ENCODE data around the gene ABCD4. TPM values are rescaled to one million over a fixed set of nuclear protein-coding genes. Genes with fewer than 3 reads are reported as not detected.

The ABCD4 gene
- total and polyA plus RNA-seq, 2 experiments from 2014 or later = 24.1 to 26.3 TPM

DNA sequence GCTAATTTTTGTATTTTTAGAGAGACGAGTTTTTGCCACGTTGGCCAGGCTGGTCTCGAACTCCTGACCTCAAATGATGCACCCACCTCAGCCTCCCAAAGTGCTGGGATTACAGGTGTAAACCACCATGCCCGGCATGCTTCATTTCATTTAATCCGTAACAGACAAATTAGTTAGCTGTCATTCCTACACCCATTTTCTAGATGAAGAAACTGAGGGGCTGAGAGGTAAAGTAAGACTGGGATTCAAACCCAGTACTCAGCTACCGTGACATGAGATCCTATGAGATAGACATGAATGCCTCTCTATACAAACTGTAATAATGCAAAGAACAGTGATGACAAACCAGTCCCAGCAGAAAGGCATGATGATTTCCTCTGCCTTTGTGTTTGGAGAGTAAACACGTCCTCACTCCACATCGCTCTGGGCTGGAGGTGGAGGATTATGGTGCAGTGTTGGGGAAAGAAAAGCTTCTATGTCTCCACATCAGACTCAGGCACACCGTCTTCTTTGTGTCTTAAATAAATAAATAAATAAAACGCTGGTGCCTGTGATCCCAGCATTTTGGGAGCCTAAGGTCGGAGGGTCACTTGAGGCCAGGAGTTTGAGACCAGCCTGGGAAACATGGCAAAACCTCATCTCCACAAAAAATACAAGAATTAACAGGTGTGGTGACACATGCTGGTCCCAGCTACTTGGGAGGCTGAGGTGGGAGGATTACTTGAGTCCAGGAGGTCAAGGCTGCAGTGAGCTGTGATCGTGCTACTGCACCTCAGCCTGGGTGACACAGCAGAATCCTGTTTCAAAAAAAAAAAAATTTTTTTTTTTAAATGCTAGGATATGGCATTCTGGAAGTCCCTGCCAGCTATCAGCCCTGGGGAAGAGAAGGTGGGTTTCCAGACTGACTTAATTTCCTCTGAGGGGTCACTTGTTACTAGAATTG is 53.0 kb downstream of the ABCD4 start:
- no peak for TF ChIP-seq EZH2phosphoT487 (IDR thresholded peaks at IDR 0.05; ENCODE audit: insufficient read depth, low read depth)
- no peak for TF ChIP-seq EZH2 (IDR thresholded peaks at IDR 0.05; ENCODE audit: insufficient read depth, poor library complexity, severe bottlenecking)
- Histone ChIP-seq H3K27me3 (replicated peaks; ENCODE audit: insufficient read depth) (peaks cover 37% of the 10 kb centered on the region), H3K4me1 (ENCODE audit: insufficient read depth) (no peaks in the 10 kb centered on the region), H2AFZ (no peak overlapping the region), H3K79me2 (ENCODE audit: insufficient read depth) (no peaks in the 10 kb centered on the region), H3K4me2 (ENCODE audit: unreplicated experiment) (no peak overlapping the region), H3K4me3 (no peak overlapping the region), H3F3A (ENCODE audit: insufficient read depth) (no peaks in the 10 kb centered on the region), H3K36me3 (ENCODE audit: low read depth) (no peaks in the 10 kb centered on the region), H3K27ac (no peak overlapping the region), H3K9me3 (ENCODE audit: low read depth) (no peaks in the 10 kb centered on the region), H3K9me2 (ENCODE audit: insufficient read depth) (no peaks in the 10 kb centered on the region), H3K9ac (no peak overlapping the region), H4K20me1 (ENCODE audit: insufficient read depth) (no peaks in the 10 kb centered on the region)
- in situ Hi-C loops (cut with MboI) = loop anchor here (5.0 kb wide), 1 partner anchor 142 kb away; no protein-coding TSS in a partner anchor
- no peak for DNase-seq
- 70 to 73% methylated on average over 12 of the region's 12 CpGs for WGBS, 2 experiments (ENCODE audit: low coverage in 1 of 2, low lambda C conversion rate in 2 of 2, missing lambda C conversion rate in 2 of 2)

DNA sequence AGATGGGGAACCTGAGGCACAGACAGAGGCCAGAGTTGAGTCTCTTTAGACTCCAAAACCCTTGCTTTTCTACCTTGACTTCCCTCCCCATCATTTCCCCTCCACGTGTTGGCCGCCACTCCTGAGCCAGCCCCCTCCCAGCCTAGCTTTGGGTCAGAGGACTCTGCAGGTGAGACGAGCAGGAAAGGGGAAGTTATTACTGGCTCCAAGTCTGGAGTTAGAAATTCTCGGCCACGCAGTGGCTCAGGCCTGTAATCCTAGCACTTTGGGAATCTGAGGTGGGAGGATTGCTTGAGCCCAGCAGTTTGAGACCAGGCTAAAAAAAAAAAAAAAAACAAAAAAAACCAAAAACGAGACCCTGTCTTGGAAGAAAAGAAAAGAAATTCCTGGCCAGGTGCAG is 54.7 kb downstream of the ABCD4 start:
- Histone ChIP-seq H3K27ac (no peak overlapping the region), H3K9ac (no peak overlapping the region), H3K4me3 (no peak overlapping the region), H2AFZ (no peak overlapping the region), H3K27me3 (replicated peaks; ENCODE audit: insufficient read depth) (peaks cover 54% of the 10 kb centered on the region), H3K4me1 (ENCODE audit: insufficient read depth) (no peaks in the 10 kb centered on the region), H3K79me2 (ENCODE audit: insufficient read depth) (no peaks in the 10 kb centered on the region), H3F3A (ENCODE audit: insufficient read depth) (no peaks in the 10 kb centered on the region), H3K4me2 (ENCODE audit: unreplicated experiment) (no peak overlapping the region), H4K20me1 (ENCODE audit: insufficient read depth) (no peaks in the 10 kb centered on the region), H3K9me3 (ENCODE audit: low read depth) (no peaks in the 10 kb centered on the region), H3K9me2 (ENCODE audit: insufficient read depth) (no peaks in the 10 kb centered on the region), H3K36me3 (ENCODE audit: low read depth) (no peaks in the 10 kb centered on the region)
- no peak for DNase-seq
- no peak for TF ChIP-seq EZH2phosphoT487 (IDR thresholded peaks at IDR 0.05; ENCODE audit: insufficient read depth, low read depth)
- no peak for TF ChIP-seq EZH2 (IDR thresholded peaks at IDR 0.05; ENCODE audit: insufficient read depth, poor library complexity, severe bottlenecking)
- WGBS, 2 experiments (ENCODE audit: low coverage in 1 of 2, low lambda C conversion rate in 2 of 2, missing lambda C conversion rate in 2 of 2) = 53 to 67% methylated on average over 6 of the region's 6 CpGs
- in situ Hi-C loops (cut with MboI) = no loop called here

DNA sequence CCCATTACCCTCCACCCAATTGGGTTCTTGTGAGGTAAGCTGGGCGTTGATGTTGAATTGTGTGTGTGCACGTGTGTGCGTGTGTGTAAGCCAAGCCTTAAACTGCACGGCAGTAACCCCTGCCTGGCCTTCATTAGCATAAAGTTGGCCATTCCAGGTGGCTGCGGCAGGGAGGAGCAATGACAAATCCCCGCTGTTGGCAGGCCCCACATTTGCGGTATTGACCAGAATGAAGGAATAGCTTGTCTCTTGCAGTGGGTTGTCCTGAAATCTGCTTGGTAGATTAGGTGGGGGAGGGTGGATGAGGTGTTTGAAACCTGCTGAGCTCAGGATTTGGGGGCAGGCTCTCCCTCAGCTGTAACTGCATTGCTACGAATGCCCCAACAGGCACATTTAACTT is 56.2 kb downstream of the ABCD4 start:
- in situ Hi-C loops (cut with MboI) = no loop called here
- Histone ChIP-seq H3K9ac (no peak overlapping the region), H3K27me3 (replicated peaks; ENCODE audit: insufficient read depth) (peaks cover 68% of the 10 kb centered on the region), H3K36me3 (ENCODE audit: low read depth) (no peaks in the 10 kb centered on the region), H3K4me2 (ENCODE audit: unreplicated experiment) (no peak overlapping the region), H3K9me2 (ENCODE audit: insufficient read depth) (no peaks in the 10 kb centered on the region), H2AFZ (no peak overlapping the region), H3K27ac (no peak overlapping the region), H3K79me2 (ENCODE audit: insufficient read depth) (no peaks in the 10 kb centered on the region), H4K20me1 (ENCODE audit: insufficient read depth) (no peaks in the 10 kb centered on the region), H3K4me3 (no peak overlapping the region), H3K4me1 (ENCODE audit: insufficient read depth) (no peaks in the 10 kb centered on the region), H3F3A (ENCODE audit: insufficient read depth) (no peaks in the 10 kb centered on the region), H3K9me3 (ENCODE audit: low read depth) (no peaks in the 10 kb centered on the region)
- TF ChIP-seq EZH2phosphoT487 (IDR thresholded peaks at IDR 0.05; ENCODE audit: insufficient read depth, low read depth) = no peak
- TF ChIP-seq EZH2 (IDR thresholded peaks at IDR 0.05; ENCODE audit: insufficient read depth, poor library complexity, severe bottlenecking) = no peak
- no peak for DNase-seq
- WGBS, 2 experiments (ENCODE audit: low coverage in 1 of 2, low lambda C conversion rate in 2 of 2, missing lambda C conversion rate in 2 of 2) = 64 to 70% methylated on average over 8 of the region's 8 CpGs

DNA sequence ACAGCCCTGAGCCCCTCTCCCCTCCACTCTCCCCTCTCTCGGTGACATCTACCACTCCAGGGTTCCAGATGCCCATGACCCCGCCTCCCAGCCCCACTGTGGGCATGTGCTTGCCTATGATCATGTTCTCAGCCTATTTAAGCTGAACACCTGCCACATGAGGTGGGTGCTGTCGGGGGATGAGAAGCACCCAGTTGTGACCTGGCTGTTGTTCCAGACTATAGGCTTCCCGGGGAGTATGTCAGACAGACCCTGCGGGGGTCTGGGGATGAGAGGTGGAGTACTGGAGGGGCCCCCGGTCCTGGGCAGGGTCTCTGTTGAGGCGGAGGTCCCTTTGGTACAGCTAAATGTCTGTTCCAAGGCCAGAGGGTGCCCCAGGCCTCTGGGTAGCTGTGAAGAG is 57.4 kb downstream of the ABCD4 start:
- Histone ChIP-seq H3K9me3 (ENCODE audit: low read depth) (no peaks in the 10 kb centered on the region), H3K9me2 (ENCODE audit: insufficient read depth) (no peaks in the 10 kb centered on the region), H3K4me2 (ENCODE audit: unreplicated experiment) (no peak overlapping the region), H3K4me3 (no peak overlapping the region), H3F3A (ENCODE audit: insufficient read depth) (no peaks in the 10 kb centered on the region), H2AFZ (no peak overlapping the region), H3K4me1 (ENCODE audit: insufficient read depth) (no peaks in the 10 kb centered on the region), H4K20me1 (ENCODE audit: insufficient read depth) (no peaks in the 10 kb centered on the region), H3K36me3 (ENCODE audit: low read depth) (no peaks in the 10 kb centered on the region), H3K27ac (no peak overlapping the region), H3K27me3 (replicated peaks; ENCODE audit: insufficient read depth) (peaks cover 81% of the 10 kb centered on the region), H3K9ac (no peak overlapping the region), H3K79me2 (ENCODE audit: insufficient read depth) (no peaks in the 10 kb centered on the region)
- no peak for DNase-seq
- in situ Hi-C loops (cut with MboI) = no loop called here
- TF ChIP-seq EZH2phosphoT487 (IDR thresholded peaks at IDR 0.05; ENCODE audit: insufficient read depth, low read depth) (no peak), EZH2 (IDR thresholded peaks at IDR 0.05; ENCODE audit: insufficient read depth, poor library complexity, severe bottlenecking) (no peak)
- 30 to 42% methylated on average over 7 of the region's 7 CpGs for WGBS, 2 experiments (ENCODE audit: low coverage in 1 of 2, low lambda C conversion rate in 2 of 2, missing lambda C conversion rate in 2 of 2)

Data from GM23248 (cell line).